HG03175 (cell line): ENCODE data around the gene FXYD5.

ENCODE experiments used
- ATAC-seq: cut with Tn5 transposase; IDR thresholded peaks from one replicate; pipeline ENCODE4 v1.9.1; 2021; ENCODE audit warnings: mild to moderate bottlenecking, moderate library complexity; ENCODE audit not compliant: unreplicated experiment

FXYD5 gene

GRCh38 chr19:35155441-35155840, 906 bp downstream of the FXYD5 start:
- ATAC-seq: no peak

DNA sequence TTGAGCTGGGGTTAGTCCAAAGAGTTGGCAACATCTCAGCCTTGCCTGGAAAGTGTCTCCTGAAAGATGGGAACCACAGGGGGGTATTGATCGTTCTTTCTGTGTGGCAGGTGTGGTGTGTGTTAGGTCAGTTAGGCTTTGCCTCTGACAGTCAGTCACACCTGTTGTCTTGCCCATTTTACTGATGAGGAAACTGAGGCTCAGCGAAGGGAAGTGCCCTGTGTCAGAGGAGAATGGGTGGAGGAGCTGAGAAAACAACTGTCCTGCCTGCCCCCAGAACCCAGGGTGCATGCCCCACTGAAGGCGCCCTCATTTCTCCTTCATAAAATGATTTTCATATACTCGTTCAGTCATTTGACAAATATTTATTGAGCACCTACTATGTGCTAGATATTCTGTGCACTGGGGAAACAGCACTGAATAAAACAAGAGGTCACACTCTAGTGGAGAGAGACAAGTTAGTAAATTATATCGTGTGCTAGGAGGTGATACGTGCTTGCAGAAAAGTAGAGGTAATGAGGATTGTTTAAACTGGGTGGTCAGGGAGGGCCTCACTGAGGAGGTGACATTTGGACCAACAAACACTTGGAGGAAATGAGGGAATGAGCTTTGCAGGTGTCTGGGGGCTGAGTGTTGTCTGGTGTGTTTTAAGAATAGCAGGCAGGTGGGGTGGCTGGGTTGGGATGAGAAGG, 1.6 kb downstream of the FXYD5 start:
- ATAC-seq: no peak

DNA sequence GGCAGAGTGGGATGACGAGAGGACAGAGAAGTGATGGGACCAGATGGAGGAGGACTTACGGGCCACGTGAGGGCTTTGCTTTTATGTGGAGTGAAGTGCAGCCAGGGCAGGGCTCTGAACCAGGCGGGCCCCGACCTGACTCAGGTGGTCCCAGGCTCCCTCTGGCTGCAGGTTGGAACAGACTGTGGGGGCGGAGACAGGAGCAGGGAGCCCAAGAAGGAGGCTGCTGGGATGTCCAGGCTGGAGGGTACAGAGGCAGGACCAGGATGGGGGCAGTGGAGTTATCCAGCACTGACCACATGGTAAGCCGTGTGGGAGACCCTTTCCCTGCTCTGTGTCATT, 2.1 kb downstream of the FXYD5 start:
- no peak for ATAC-seq

DNA sequence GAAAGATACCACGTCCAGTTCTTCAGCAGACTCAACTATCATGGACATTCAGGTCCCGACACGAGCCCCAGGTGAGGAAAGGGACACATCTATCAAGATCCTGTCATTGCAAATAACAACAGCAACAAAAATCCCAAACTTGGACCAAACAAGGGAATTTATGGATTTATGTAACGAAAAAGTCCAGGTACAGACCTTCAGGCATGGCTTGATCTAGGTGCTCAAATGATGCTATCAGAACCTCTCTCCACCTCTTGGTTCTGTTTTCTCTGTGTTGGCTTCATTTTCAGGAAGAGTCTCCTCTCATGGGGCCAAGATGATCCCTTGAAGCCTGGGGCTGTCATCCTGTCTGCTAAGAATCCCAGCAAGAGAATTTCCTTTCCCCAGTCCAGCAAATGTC, 2.9 kb downstream of the FXYD5 start:
- no peak for ATAC-seq

GRCh38 chr19:35159606-35160005, 5.1 kb downstream of the FXYD5 start:
- no peak for ATAC-seq

DNA sequence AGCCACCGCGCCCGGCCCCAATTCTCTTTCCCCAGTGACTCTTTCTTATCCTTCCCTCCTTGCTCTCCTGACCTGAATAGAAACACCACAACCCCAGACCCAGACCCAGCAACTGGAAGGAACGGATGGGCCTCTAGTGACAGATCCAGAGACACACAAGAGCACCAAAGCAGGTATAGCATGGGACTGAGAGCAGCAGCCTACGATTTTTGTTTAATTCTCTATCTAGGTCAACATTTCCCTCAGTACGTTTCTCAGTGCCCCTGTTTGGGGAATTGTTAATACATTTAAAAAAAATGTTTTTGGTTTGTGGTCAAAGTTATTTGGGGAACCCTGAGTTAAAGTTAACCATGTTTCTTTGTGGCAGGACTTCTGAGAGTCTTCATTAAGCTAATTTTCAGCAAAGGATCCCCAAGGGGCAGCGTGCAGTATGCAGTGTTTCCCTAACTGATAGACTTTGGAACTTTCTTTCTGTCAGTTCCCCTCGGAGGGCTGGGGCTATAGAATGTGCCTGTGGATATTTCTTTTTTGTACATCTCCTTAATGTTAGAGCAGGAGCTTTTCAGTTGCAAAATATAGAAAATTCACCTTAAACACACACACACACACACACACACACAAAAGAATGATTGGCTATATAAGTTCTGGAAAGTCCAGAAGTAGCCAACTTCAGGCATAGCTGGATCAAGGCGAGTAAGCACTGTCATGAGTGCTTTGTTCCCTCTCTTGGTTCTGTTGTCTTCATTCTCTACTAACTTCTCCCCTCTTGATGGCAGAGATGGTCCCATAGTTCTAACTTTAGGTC, 6.3 kb downstream of the FXYD5 start:
- ATAC-seq: no peak

DNA sequence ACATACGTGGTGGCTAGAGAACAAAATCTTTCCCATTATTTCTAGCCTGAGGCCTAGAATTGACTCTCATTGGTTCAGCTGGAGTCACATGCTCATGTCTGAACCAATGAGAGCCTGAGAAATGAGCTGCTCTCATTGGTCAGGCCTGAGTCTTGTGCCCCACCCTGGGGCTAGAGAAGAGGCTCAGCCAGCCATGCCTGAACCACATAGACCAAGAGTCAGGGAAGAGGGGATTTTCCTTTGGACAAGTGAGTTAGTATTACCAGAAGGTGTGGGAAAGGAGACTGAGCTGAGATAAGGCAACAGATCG, 6.9 kb downstream of the FXYD5 start:
- no peak for ATAC-seq

DNA sequence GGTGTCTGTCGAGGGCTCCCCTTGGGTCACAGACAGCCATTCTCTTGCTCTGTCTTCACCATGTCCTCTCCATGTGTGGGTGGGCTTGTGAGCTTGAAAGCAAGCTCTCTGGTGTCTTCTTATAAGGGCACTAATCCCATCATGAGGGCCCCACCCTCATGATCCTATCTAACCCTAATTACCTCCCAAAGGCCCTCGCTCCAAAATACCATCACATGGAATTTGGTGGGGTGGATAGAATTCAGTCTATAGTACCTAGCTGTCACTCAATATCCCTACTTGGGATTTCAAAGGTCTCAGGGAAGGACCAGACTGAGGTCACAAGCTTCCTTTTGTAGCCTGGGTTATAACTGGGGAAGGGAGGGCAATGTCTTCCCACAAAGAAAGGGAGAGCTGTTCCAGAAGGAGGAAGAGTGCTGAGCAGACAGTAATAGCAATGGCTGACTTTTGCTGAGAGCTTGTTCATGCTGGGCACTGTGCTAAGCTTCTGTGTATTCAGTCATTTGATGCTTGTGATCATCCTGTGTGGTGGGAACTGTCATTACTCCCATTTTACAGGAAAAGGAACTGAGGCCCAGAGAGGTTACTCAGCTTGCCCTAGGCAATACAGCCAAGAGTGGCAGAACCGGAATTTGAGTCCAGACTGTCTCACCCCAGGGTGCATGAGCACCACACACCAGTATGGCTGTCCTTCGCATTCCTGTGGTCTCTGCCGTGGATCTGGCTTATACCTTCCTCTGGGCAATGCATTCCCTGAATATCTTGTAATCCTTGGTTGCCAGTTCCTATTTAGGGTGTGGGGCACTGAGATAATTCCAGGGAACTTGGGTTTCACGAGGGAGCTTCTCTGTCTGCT, 8.2 kb downstream of the FXYD5 start:
- ATAC-seq: no peak

GRCh38 chr19:35164418-35164817, 9.9 kb downstream of the FXYD5 start:
- ATAC-seq: no peak

DNA sequence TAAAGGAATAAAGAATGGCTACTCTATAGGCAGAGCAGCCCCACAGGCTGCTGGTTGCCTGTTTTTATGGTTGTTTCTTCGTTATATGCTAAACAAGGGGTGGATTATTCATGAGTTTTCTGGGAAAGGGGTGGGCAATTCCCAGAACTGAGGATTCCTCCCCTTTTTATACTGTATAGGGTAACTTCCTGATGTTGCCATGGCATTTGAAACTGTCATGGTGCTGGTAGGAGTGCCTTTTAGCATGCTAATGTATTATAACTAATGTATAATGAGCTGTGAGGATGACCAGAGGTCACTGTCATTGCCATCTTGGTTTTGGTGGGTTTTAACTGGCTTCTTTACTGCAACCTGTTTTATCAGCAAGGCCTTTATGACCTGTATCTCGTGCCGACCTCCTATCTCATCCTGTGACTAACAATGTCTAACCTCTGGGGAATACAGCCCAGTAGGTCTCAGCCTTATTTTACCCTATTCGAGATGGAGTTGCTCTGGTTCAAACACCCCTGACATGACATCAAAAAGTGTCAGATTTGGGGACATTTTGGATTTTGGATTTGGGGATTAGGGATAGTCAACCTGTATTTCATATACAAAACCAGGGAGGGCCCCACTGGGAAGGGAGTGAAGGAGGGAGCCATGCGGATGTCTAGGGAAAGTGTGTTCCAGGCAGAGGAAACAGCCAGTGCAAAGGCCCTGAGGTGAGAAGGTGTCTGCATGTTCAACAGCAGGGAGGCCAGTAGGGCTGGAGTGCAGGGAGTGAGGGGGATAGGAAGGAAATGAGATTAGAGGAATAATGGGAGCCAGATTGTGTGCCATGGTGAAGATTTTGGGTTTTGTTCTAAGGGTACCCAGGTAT, 10.9 kb downstream of the FXYD5 start:
- ATAC-seq: no peak

GRCh38 chr19:35166100-35167063, 11.8 kb downstream of the FXYD5 start:
- no peak for ATAC-seq

- no peak for ATAC-seq
Measured at GRCh38 chr19:35167251-35168119, 12.9 kb downstream of the FXYD5 start.

DNA sequence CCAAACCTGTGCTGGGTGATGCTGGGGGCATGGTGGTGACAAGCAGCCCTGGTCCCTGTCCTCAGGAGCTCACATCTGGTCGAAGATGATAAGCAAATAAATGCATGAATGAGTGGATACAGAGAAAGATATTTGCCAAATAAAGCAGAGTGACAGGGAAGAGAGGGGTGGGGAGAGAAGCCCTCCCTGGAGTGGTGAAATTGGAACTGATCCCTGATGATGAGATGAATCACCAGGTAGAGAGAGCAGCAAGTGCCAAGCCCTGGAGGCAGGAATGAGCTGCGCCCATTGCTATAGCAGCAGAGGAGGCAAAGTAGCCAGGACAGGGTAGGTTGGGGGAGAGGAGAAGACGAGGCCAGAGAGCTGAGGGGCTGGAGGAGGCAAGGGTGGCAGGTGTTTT, 13.7 kb downstream of the FXYD5 start:
- no peak for ATAC-seq

DNA sequence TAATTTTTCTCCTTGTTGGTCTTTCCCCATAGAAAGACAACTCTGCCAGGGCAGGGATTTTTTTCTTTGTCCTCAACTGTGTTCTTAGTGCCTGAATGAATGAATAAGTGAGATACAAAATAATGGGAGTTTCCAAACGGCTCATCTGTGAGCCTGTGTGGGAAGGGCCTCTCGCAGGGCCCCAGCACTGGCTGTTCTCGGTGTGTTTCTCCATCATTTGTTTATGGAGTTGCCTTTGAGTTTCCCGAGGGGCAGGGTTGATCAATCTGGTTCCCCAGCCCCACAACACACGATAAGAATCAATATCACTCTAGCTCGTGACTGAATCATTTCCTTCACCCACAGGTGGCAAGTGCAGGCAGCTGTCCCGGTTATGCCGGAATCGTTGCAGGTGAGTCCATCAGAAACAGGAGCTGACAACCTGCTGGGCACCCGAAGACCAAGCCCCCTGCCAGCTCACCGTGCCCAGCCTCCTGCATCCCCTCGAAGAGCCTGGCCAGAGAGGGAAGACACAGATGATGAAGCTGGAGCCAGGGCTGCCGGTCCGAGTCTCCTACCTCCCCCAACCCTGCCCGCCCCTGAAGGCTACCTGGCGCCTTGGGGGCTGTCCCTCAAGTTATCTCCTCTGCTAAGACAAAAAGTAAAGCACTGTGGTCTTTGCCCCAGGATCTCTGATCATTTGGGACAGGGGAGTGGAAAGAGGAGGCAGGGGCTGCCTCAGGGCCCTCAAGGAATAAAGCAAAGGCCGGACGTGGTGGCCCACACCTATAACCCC, 14.9 kb downstream of the FXYD5 start:
- ATAC-seq: no peak

- no peak for ATAC-seq
Measured at GRCh38 chr19:35170359-35171061, 16.0 kb downstream of the FXYD5 start.

- ATAC-seq: no peak
Measured at GRCh38 chr19:35171730-35172129, 17.2 kb downstream of the FXYD5 start.

- no peak for ATAC-seq
Measured at GRCh38 chr19:35174226-35174625, 19.7 kb downstream of the FXYD5 start.
